H9 (cell line): ENCODE measurements around the gene SPOCK3. TPM values are rescaled to one million over a fixed set of nuclear protein-coding genes. Genes with fewer than 3 reads are reported as not detected.

Experiments
- DNase-seq: peaks from one replicate; pipeline ENCODE4 v3.0.0-alpha.2; 2017
- H2AFZ ChIP-seq: one replicate; pipeline ENCODE4 v1.6.1; 2013; ENCODE audit warnings: mild to moderate bottlenecking, low read length, control low read depth, moderate library complexity
- H2AK5ac ChIP-seq: 2 replicates; pipeline ENCODE4 v1.6.1; 2013; ENCODE audit warnings: low read length, control low read depth, mixed read lengths; ENCODE audit not compliant: insufficient read length
- H2BK120ac ChIP-seq: one replicate; pipeline ENCODE4 v1.6.1; 2013; ENCODE audit warnings: low read depth, mild to moderate bottlenecking, low read length, control low read depth, inconsistent platforms; ENCODE audit not compliant: poor library complexity, severe bottlenecking
- H2BK12ac ChIP-seq: 2 replicates; pipeline ENCODE4 v1.6.1; 2013; ENCODE audit warnings: low read length, control low read depth, mixed read lengths, low read depth; ENCODE audit not compliant: insufficient read length
- H2BK15ac ChIP-seq: 2 replicates; pipeline ENCODE4 v1.6.1; 2013; ENCODE audit warnings: low read depth, low read length, control low read depth
- H2BK20ac ChIP-seq: one replicate; pipeline ENCODE4 v1.6.1; 2013; ENCODE audit warnings: low read depth, mild to moderate bottlenecking, low read length, control low read depth, inconsistent platforms; ENCODE audit not compliant: poor library complexity, severe bottlenecking
- H2BK5ac ChIP-seq: 2 replicates; pipeline ENCODE4 v1.6.1; 2013; ENCODE audit warnings: low read length, control low read depth, mixed read lengths; ENCODE audit not compliant: insufficient read length
- H3K14ac ChIP-seq: 2 replicates; pipeline ENCODE4 v1.6.1; 2013; ENCODE audit warnings: low read length, control low read depth; ENCODE audit not compliant: insufficient read depth
- H3K18ac ChIP-seq: 2 replicates; pipeline ENCODE4 v1.6.1; 2013; ENCODE audit warnings: low read depth, mild to moderate bottlenecking, mixed read lengths, low read length, control low read depth; ENCODE audit not compliant: insufficient read length
- H3K23ac ChIP-seq: 2 replicates; pipeline ENCODE4 v1.6.1; 2013; ENCODE audit warnings: low read length, control low read depth, mixed read lengths, low read depth; ENCODE audit not compliant: insufficient read length
- H3K23me2 ChIP-seq: 2 replicates; pipeline ENCODE4 v1.6.1; 2013; ENCODE audit warnings: low read depth, mild to moderate bottlenecking, mixed read lengths, low read length, control low read depth; ENCODE audit not compliant: insufficient read length, poor library complexity, severe bottlenecking
- H3K27ac ChIP-seq: 2 replicates; pipeline ENCODE4 v1.5.1; 2013; ENCODE audit warnings: low read length, control low read depth, mixed read lengths, low read depth; ENCODE audit not compliant: insufficient read length
- H3K27me3 ChIP-seq: 2 replicates; pipeline ENCODE4 v1.6.1; 2013; ENCODE audit warnings: low read length, control low read depth, inconsistent platforms; ENCODE audit not compliant: insufficient read depth
- H3K4ac ChIP-seq: 2 replicates; pipeline ENCODE4 v1.6.1; 2013; ENCODE audit warnings: low read depth, mild to moderate bottlenecking, control low read depth, inconsistent platforms, low read length, moderate library complexity
- H3K4me1 ChIP-seq: 2 replicates; pipeline ENCODE4 v1.6.1; 2013; ENCODE audit warnings: low read length, control low read depth, inconsistent platforms; ENCODE audit not compliant: insufficient read depth
- H3K4me2 ChIP-seq: 2 replicates; pipeline ENCODE4 v1.6.1; 2013; ENCODE audit warnings: low read length, control low read depth, mixed read lengths; ENCODE audit not compliant: insufficient read length, insufficient read depth
- H3K56ac ChIP-seq: 2 replicates; pipeline ENCODE4 v1.6.1; 2013; ENCODE audit warnings: low read depth, mild to moderate bottlenecking, mixed read lengths, low read length, control low read depth; ENCODE audit not compliant: insufficient read length
- H3K79me1 ChIP-seq: 2 replicates; pipeline ENCODE4 v1.6.1; 2013; ENCODE audit warnings: low read depth, mild to moderate bottlenecking, moderate library complexity, low read length, control low read depth, inconsistent platforms; ENCODE audit not compliant: insufficient read depth, poor library complexity, severe bottlenecking
- H3K79me2 ChIP-seq: 2 replicates; pipeline ENCODE4 v1.6.1; 2013; ENCODE audit warnings: low read length, control low read depth, inconsistent platforms; ENCODE audit not compliant: insufficient read depth
- H3K9ac ChIP-seq: 2 replicates; pipeline ENCODE4 v1.6.1; 2013; ENCODE audit warnings: low read length, control low read depth, mixed read lengths; ENCODE audit not compliant: insufficient read length; ENCODE audit errors: extremely low read depth
- H3K9me3 ChIP-seq: one replicate; pipeline ENCODE4 v1.6.1; 2013; ENCODE audit warnings: low read depth, low read length, inconsistent platforms; ENCODE audit not compliant: control insufficient read depth
- H3T11ph ChIP-seq: one replicate; pipeline ENCODE4 v1.6.1; 2013; ENCODE audit warnings: mild to moderate bottlenecking, low read length, control low read depth, inconsistent platforms
- H4K20me1 ChIP-seq: one replicate; pipeline ENCODE4 v1.6.1; 2013; ENCODE audit not compliant: control insufficient read depth, insufficient read length, insufficient read depth
- H4K5ac ChIP-seq: 2 replicates; pipeline ENCODE4 v1.6.1; 2013; ENCODE audit warnings: low read depth, mild to moderate bottlenecking, mixed read lengths, low read length, control low read depth; ENCODE audit not compliant: insufficient read length
- H4K8ac ChIP-seq: replicated peaks from 2 replicates; pipeline ENCODE4 v1.6.1; 2013; ENCODE audit warnings: low read length, control low read depth, mixed read lengths, low read depth; ENCODE audit not compliant: insufficient read length
- H4K91ac ChIP-seq: 2 replicates; pipeline ENCODE4 v1.6.1; 2013; ENCODE audit warnings: low read depth, mild to moderate bottlenecking, moderate library complexity, mixed read lengths, low read length, control low read depth; ENCODE audit not compliant: insufficient read length
- H3K27ac Mint-ChIP-seq, 3 experiments: 2 replicates in 2 of 3; 3 replicates in 1 of 3; pipeline ENCODE4 v1.8.0; 2020 to 2021; ENCODE audit warnings: mixed read lengths in 3 of 3, mild to moderate bottlenecking in 1 of 3, moderate library complexity in 1 of 3
- H3K27me3 Mint-ChIP-seq: 2 replicates; pipeline ENCODE4 v1.8.0; 2021; ENCODE audit warnings: low read depth, mild to moderate bottlenecking, moderate library complexity, mixed read lengths
- H3K36me3 Mint-ChIP-seq, 3 experiments: 2 replicates in 2 of 3; 3 replicates in 1 of 3; pipeline ENCODE4 v1.8.0; 2020 to 2021; ENCODE audit warnings: low read depth in 3 of 3, mixed read lengths in 3 of 3; ENCODE audit not compliant: insufficient read depth in 1 of 3
- H3K4me1 Mint-ChIP-seq, 2 experiments: 2 replicates each; pipeline ENCODE4 v1.8.0; 2020; ENCODE audit warnings: mixed read lengths in 2 of 2
- H3K4me3 Mint-ChIP-seq, 2 experiments: 2 replicates in 1 of 2; 3 replicates in 1 of 2; pipeline ENCODE4 v1.8.0; 2020 to 2021; ENCODE audit warnings: mild to moderate bottlenecking in 2 of 2, mixed read lengths in 2 of 2, moderate library complexity in 1 of 2
- H3K9me3 Mint-ChIP-seq, 2 experiments: 2 replicates in 1 of 2; 3 replicates in 1 of 2; pipeline ENCODE4 v1.8.0; 2020; ENCODE audit warnings: mild to moderate bottlenecking in 2 of 2, mixed read lengths in 2 of 2, moderate library complexity in 1 of 2
- CTCF ChIP-seq: fragments of 200-600 bp; sonication (generic); conservative IDR thresholded peaks from 3 replicates; pipeline ENCODE4 v1.8.0; 2021; ENCODE audit warnings: antibody characterized with exemption, mild to moderate bottlenecking
- WGBS: extraction: QIAGEN DNeasy Blood & Tissue Kit; methylation state at CpG from one replicate; pipeline ENCODE4 v1.1.7; 2013; ENCODE audit warnings: missing lambda C conversion rate, low lambda C conversion rate, mixed read lengths; ENCODE audit not compliant: insufficient read length; ENCODE audit errors: extremely low coverage; 5-methylcytosine and 5-hydroxymethylcytosine counted together
- total RNA-seq: library from RNA; stranded (reverse); gene quantifications from 2 replicates; pipeline ENCODE4 v1.2.1, GENCODE V29; 2021

Gene SPOCK3
- total RNA-seq, 1 experiment from 2014 or later = 0.28 TPM

GRCh38 chr4:167218022-167218608 is 16.2 kb downstream of the SPOCK3 start:
- no peak overlapping the region for H3T11ph ChIP-seq

More at GRCh38 chr4:167218022-167218608, 16.2 kb downstream of the SPOCK3 start:
- no peaks in the 10 kb centered on the region for H3K79me2 ChIP-seq
- Mint-ChIP-seq H3K4me3 (no peak overlapping the region), H3K4me1 (peaks cover 3 to 5% of the 10 kb centered on the region in 2 experiments; a peak in 1 of 4 replicates), H3K27ac (no peak overlapping the region), H3K27me3 (no peaks in the 10 kb centered on the region), H3K9me3 (no peaks in the 10 kb centered on the region), H3K36me3 (no peaks in the 10 kb centered on the region)
- H3K27me3 ChIP-seq = no peaks in the 10 kb centered on the region
- H2BK15ac ChIP-seq = no peak overlapping the region
- no peaks in the 10 kb centered on the region for H3K4me1 ChIP-seq
- H2BK5ac ChIP-seq = no peak overlapping the region
- H3K14ac ChIP-seq = no peak overlapping the region
- no peak overlapping the region for H3K4me2 ChIP-seq
- no peak overlapping the region for H2AFZ ChIP-seq
- TF ChIP-seq CTCF = no peak
- H3K18ac ChIP-seq = no peak overlapping the region
- H3K79me1 ChIP-seq = no peaks in the 10 kb centered on the region
- H2BK12ac ChIP-seq = no peak overlapping the region
- no peaks in the 10 kb centered on the region for H3K9me3 ChIP-seq
- no peaks in the 10 kb centered on the region for H4K20me1 ChIP-seq
- no peak overlapping the region for H3K27ac ChIP-seq
- no peak overlapping the region for H3K56ac ChIP-seq
- H2AK5ac ChIP-seq = no peak overlapping the region
- no peak for DNase-seq
- H2BK120ac ChIP-seq = no peak overlapping the region
- no peaks in the 10 kb centered on the region for H3K23me2 ChIP-seq
- H3K23ac ChIP-seq = no peak overlapping the region
- no peak overlapping the region for H4K91ac ChIP-seq
- 100% methylated on average over 1 of the region's 3 CpGs for WGBS
- H4K5ac ChIP-seq = no peak overlapping the region
- H3K4ac ChIP-seq = no peak overlapping the region
- no peak overlapping the region for H4K8ac ChIP-seq
- no peak overlapping the region for H2BK20ac ChIP-seq
- H3K9ac ChIP-seq = no peak overlapping the region
